Mucosa of rectum (tissue), 2 donors: ENCODE measurements around the gene INHBC.
A peak's percentile ranks its signal among the peaks of the same experiment; 100 is the strongest.

Experiments
- H3K27ac ChIP-seq, 2 donors: one replicate each; pipeline ENCODE4 v1.7.0; 2013; ENCODE audit warnings: inconsistent platforms in 2 of 2, low read depth in 2 of 2, low read length in 2 of 2
- H3K27me3 ChIP-seq, 2 donors: one replicate each; pipeline ENCODE4 v1.7.0; 2013; ENCODE audit warnings: low read length in 2 of 2; ENCODE audit not compliant: control insufficient read depth in 2 of 2, insufficient read depth in 2 of 2
- H3K36me3 ChIP-seq, 2 donors: one replicate each; pipeline ENCODE4 v1.7.0; 2013; ENCODE audit warnings: low read length in 2 of 2; ENCODE audit not compliant: control insufficient read depth in 2 of 2, insufficient read depth in 2 of 2
- H3K4me1 ChIP-seq, 2 donors: one replicate each; pipeline ENCODE4 v1.7.0; 2013; ENCODE audit warnings: low read length in 2 of 2, mild to moderate bottlenecking in 1 of 2; ENCODE audit not compliant: control insufficient read depth in 2 of 2, insufficient read depth in 2 of 2
- H3K4me3 ChIP-seq, 2 donors: one replicate each; pipeline ENCODE4 v1.7.0; 2013; ENCODE audit warnings: low read length in 2 of 2
- H3K9ac ChIP-seq, 2 donors: one replicate each; pipeline ENCODE4 v1.7.0; 2013; ENCODE audit warnings: low read length in 2 of 2, low read depth in 1 of 2, mild to moderate bottlenecking in 1 of 2
- H3K9me3 ChIP-seq, 2 donors: one replicate each; pipeline ENCODE4 v1.7.0; 2013; ENCODE audit warnings: low read length in 2 of 2; ENCODE audit not compliant: control insufficient read depth in 2 of 2
- donor health status: healthy.
- donor health status: Normal muscosa, but diverticular disease.

Gene INHBC

DNA sequence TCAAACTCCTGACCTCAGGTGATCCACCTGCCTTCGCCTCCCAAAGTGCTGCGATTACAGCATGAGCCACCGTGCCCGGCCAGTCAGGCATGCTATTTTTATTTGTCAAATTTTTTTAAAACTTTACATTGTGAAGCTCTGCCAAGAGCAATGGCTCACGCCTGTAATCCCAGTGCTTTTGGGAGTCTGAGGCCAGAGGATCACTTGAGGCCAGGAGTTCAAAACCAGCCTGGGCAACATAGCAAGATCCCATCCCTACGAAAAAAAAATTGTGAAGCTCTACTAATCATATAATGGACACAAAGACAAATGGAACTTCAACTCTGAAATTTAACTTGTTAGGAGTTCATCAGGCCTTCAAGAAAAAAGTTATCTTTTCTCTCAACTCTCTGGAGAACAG, 5.6 kb upstream of the INHBC start:
- no peaks in the 10 kb centered on the region for H3K27me3 ChIP-seq
- H3K4me3 ChIP-seq, result no peak overlapping the region
- H3K27ac ChIP-seq, result no peak overlapping the region
- H3K36me3 ChIP-seq, result peaks cover 0 to 3% of the 10 kb centered on the region in 2 donors
- H3K9ac ChIP-seq, result no peak overlapping the region
- H3K9me3 ChIP-seq, result no peaks in the 10 kb centered on the region
- peaks cover 4 to 9% of the 10 kb centered on the region in 2 donors for H3K4me1 ChIP-seq

- H3K9ac ChIP-seq, result peak overlapping the region; percentile 74 to 86
- H3K4me3 ChIP-seq, result peak overlapping the region; percentile 78 to 84
- H3K36me3 ChIP-seq, result peaks cover 0 to 3% of the 10 kb centered on the region in 2 donors
- no peaks in the 10 kb centered on the region for H3K27me3 ChIP-seq
- H3K9me3 ChIP-seq, result no peaks in the 10 kb centered on the region
- H3K27ac ChIP-seq, result peak overlapping the region; percentile 87 to 91
- peaks cover 4 to 9% of the 10 kb centered on the region in 2 donors for H3K4me1 ChIP-seq
These were observed 5.0 kb upstream of the INHBC start for GRCh38 chr12:57429473-57430111.

GRCh38 chr12:57430112-57430930, 4.3 kb upstream of the INHBC start:
- peak overlapping the region; percentile 87 to 91 for H3K27ac ChIP-seq
- peak overlapping the region; percentile 78 to 91 for H3K4me3 ChIP-seq
- H3K36me3 ChIP-seq, result peaks cover 0 to 3% of the 10 kb centered on the region in 2 donors
- peaks cover 4 to 9% of the 10 kb centered on the region in 2 donors for H3K4me1 ChIP-seq
- H3K27me3 ChIP-seq, result no peaks in the 10 kb centered on the region
- peak overlapping the region; percentile 74 to 86 for H3K9ac ChIP-seq
- H3K9me3 ChIP-seq, result no peaks in the 10 kb centered on the region

DNA sequence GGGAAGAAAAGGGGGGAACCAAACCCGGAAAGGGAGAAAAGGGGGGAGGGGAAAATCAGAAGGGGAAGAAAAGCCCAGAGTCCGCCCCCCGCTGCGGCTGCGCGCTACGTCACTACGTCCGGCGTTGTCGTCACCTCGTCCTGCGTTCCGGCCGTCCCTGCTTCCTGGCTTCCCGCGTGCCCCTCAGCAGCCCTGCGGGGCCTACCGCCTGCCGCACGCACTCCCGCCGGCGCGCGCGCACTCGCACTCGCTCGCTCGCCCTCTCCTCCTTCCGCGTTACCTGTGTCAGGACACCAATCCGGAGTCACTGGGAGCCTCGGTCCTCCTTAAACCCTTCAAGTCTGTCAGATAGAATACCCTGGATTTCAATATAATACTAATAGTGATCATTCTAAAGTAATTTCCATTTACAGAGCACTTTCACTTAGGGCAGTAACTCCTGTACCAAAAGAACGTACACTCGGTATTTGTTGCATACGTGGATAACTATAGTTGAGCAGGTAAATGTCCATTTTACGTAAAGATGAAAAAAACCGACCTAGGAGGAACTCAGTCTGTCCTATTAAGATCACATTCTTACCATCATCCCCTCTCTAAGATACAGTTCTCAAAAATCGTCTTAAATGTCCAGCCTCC, 3.5 kb upstream of the INHBC start, which contains the start of gene R3HDM2:
Gene R3HDM2, minus strand, starts transcription at position 113 of the 636 bp plus-strand sequence. CDS start 120,615 bp downstream, outside the sequence.
- H3K4me1 ChIP-seq, result peaks cover 4 to 9% of the 10 kb centered on the region in 2 donors
- H3K9me3 ChIP-seq, result no peaks in the 10 kb centered on the region
- H3K9ac ChIP-seq, result peak within 1 kb of the TSS; percentile 86 to 91
- H3K4me3 ChIP-seq, result peak within 1 kb of the TSS; percentile 78 to 91
- H3K27me3 ChIP-seq, result no peaks in the 10 kb centered on the region
- no peaks in the 10 kb centered on the region for H3K36me3 ChIP-seq
- peak within 1 kb of the TSS; percentile 87 to 91 for H3K27ac ChIP-seq

DNA sequence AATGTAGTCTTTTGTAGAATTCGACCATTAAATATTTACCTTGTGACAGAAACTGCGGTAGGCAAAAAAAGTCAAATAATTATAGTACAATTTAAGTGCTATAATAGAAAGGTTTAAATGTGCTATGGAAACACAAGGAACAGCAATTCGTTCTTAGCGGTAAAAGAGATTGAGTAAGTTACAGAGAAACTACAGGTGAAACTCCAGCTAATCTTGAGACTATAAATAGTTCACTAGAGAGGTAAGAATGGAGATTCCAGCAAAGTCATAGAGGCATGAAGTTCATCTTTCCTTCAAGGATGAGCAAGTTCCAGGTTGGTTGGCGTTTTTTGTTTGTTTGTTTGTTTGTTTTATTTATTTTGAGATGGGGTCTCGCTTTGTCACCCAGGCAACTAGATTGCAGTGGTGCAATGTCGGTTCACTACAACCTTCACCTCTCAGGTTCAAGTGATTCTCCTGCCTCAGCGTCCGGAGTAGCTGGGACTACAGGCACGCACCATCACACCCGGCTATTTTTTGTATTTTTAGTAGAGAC, 2.9 kb upstream of the INHBC start:
- H3K4me1 ChIP-seq, result peaks cover 4 to 9% of the 10 kb centered on the region in 2 donors
- H3K4me3 ChIP-seq, result peak overlapping the region; percentile 78 to 91
- H3K27ac ChIP-seq, result peak overlapping the region; percentile 87 to 91
- H3K36me3 ChIP-seq, result no peaks in the 10 kb centered on the region
- peak overlapping the region; percentile 86 to 91 for H3K9ac ChIP-seq
- H3K9me3 ChIP-seq, result no peaks in the 10 kb centered on the region
- no peaks in the 10 kb centered on the region for H3K27me3 ChIP-seq

DNA sequence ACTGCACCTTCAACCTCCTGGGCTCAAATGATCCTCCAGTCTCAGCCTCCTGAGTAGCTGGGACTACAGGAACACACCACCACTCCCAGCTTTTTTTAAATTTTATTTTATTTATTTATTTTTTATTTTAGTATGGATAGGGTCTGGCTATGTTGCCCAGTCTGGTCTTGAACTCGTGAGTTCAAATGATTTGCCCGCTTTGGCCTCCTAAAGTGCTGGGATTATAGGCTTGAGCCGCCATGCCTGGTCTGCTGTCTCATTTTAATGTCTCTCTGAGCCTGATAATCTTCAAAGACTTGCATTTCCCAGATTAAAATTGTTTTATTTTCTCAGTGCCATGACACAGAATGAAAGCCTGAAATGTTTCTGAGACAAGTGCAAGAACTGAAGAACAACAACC, 1.2 kb upstream of the INHBC start:
- no peak overlapping the region for H3K4me3 ChIP-seq

DNA sequence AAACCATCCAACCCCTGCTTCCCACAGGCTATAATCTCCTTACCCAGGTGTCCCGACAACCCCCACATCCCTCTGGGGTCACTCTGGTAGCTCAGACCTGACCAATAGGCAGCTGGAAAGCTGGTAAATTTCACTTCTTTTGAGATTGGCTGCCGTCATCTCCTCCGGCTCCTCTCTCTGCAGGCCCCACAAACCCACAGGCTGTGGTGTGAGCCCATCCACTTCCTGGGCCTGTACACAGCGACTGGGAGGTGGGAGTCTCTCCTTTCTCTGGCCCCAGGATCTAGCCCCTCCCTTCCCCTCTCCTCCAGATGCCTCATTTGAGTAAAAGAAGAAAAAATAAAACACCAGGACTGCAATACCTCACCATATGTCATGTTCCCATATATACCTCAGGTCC, 709 bp downstream of the INHBC start:
- H3K27me3 ChIP-seq, result no peaks in the 10 kb centered on the region
- no peak overlapping the region for H3K9ac ChIP-seq
- no peak overlapping the region for H3K27ac ChIP-seq
- no peaks in the 10 kb centered on the region for H3K9me3 ChIP-seq
- no peak overlapping the region for H3K4me3 ChIP-seq
- H3K36me3 ChIP-seq, result no peaks in the 10 kb centered on the region
- peaks cover 0 to 4% of the 10 kb centered on the region in 2 donors for H3K4me1 ChIP-seq

More for the DNA sequence above, 1.2 kb upstream of the INHBC start:
- peaks cover 4 to 9% of the 10 kb centered on the region in 2 donors for H3K4me1 ChIP-seq
- no peaks in the 10 kb centered on the region for H3K27me3 ChIP-seq
- no peaks in the 10 kb centered on the region for H3K9me3 ChIP-seq
- H3K27ac ChIP-seq, result no peak overlapping the region
- H3K9ac ChIP-seq, result no peak overlapping the region
- H3K36me3 ChIP-seq, result no peaks in the 10 kb centered on the region

GRCh38 chr12:57438400-57438799, 3.8 kb downstream of the INHBC start:
- H3K9me3 ChIP-seq, result no peaks in the 10 kb centered on the region
- H3K36me3 ChIP-seq, result no peaks in the 10 kb centered on the region
- H3K27me3 ChIP-seq, result no peaks in the 10 kb centered on the region
- no peak overlapping the region for H3K9ac ChIP-seq
- H3K4me1 ChIP-seq, result no peaks in the 10 kb centered on the region
- H3K27ac ChIP-seq, result no peak overlapping the region
- no peak overlapping the region for H3K4me3 ChIP-seq

- no peak overlapping the region for H3K4me3 ChIP-seq
These were observed 5.2 kb downstream of the INHBC start for GRCh38 chr12:57439762-57440266.

More at GRCh38 chr12:57439762-57440266, 5.2 kb downstream of the INHBC start:
- Histone ChIP-seq H3K9me3 (no peaks in the 10 kb centered on the region), H3K9ac (no peak overlapping the region), H3K36me3 (no peaks in the 10 kb centered on the region), H3K27me3 (no peaks in the 10 kb centered on the region), H3K27ac (no peak overlapping the region), H3K4me1 (no peaks in the 10 kb centered on the region)
